HFF-Myc (cell line): ENCODE results near the gene PLXNA4.

ENCODE experiments used
- DNase-seq: peaks from one replicate; pipeline ENCODE4 v3.0.0-alpha.2; 2011; ENCODE audit warnings: low read depth; ENCODE audit errors: extremely low read depth
- H3K4me3 ChIP-seq: replicated peaks from 2 replicates; pipeline ENCODE4 v1.5.1; 2011; ENCODE audit warnings: low read depth, mild to moderate bottlenecking, control low read depth, low read length
- CTCF ChIP-seq: IDR thresholded peaks from 2 replicates; pipeline ENCODE4 v1.5.1; 2012; ENCODE audit warnings: mild to moderate bottlenecking, low read depth, low read length, control low read depth; ENCODE audit errors: missing control alignments

Gene PLXNA4

GRCh38 chr7:132261327-132262159, 314.7 kb downstream of the PLXNA4 start:
- no peak overlapping the region for H3K4me3 ChIP-seq
- DNase-seq: no peak
- TF ChIP-seq CTCF: no peak

GRCh38 chr7:132258231-132258630, 318.0 kb downstream of the PLXNA4 start:
- no peak for DNase-seq
- no peak overlapping the region for H3K4me3 ChIP-seq
- no peak for TF ChIP-seq CTCF

- H3K4me3 ChIP-seq: no peak overlapping the region
- no peak for DNase-seq
- no peak for TF ChIP-seq CTCF
These were observed 319.0 kb downstream of the PLXNA4 start for GRCh38 chr7:132257253-132257652.

- no peak overlapping the region for H3K4me3 ChIP-seq
- TF ChIP-seq CTCF: no peak
- no peak for DNase-seq
These were observed 319.5 kb downstream of the PLXNA4 start for GRCh38 chr7:132256721-132257212.

GRCh38 chr7:132255898-132256297, 320.4 kb downstream of the PLXNA4 start:
- DNase-seq: no peak
- no peak for TF ChIP-seq CTCF
- H3K4me3 ChIP-seq: no peak overlapping the region

GRCh38 chr7:132255115-132255797, 321.0 kb downstream of the PLXNA4 start:
- DNase-seq: no peak
- TF ChIP-seq CTCF: no peak
- no peak overlapping the region for H3K4me3 ChIP-seq
